GM23248 (cell line): ENCODE measurements around the gene NUP42.

Experiments
- EZH2 ChIP-seq: fragments of 200-600 bp; sonication (generic); IDR thresholded peaks from 2 replicates; pipeline ENCODE4 v1.6.1; 2018; ENCODE audit warnings: antibody characterized with exemption, mild to moderate bottlenecking; ENCODE audit not compliant: insufficient read depth, poor library complexity, severe bottlenecking
- EZH2phosphoT487 ChIP-seq: fragments of 200-600 bp; sonication (generic); IDR thresholded peaks from 2 replicates; pipeline ENCODE4 v1.6.1; 2018; ENCODE audit warnings: antibody characterized with exemption, moderate library complexity, mild to moderate bottlenecking, low read depth; ENCODE audit not compliant: insufficient read depth

DNA sequence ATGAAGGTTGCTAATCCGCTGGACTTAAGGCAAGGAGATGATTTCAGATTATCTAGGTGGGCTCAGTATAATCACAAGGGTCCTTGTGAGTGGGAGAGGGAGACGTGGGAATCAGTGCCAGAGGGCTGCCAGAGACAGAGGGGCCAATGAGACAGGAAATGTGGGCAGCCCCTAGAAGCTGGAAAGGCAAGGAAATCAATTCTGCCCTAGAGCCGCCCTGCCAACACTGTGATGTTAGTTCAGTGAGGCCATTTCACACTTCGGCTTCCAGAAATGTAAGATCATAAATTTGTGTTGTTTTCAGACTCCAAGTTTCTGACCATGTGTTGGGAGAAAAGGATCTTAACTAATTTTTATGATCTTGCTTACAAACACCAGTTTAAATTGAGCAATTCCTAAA lies 61.1 kb downstream of the NUP42 start:
- no peak for TF ChIP-seq EZH2phosphoT487
- TF ChIP-seq EZH2: no peak
